ENCODE results near the gene FANCM.
A peak's percentile ranks its signal among the peaks of the same experiment; 100 is the strongest.

The FANCM gene

GRCh38 chr14:45135659-45136395 is at the start of gene FANCM:
Gene FANCM (plus strand): TSS chr14:45135930. CDS start chr14:45136032, 102 bp downstream.
- Histone ChIP-seq H3F3A (ENCODE audit: control insufficient read depth, insufficient read depth) (peaks cover 5% of the 10 kb centered on the region), H3K36me3 (ENCODE audit: control insufficient read depth, low read length) (peaks cover 29% of the 10 kb centered on the region), H3K79me2 (ENCODE audit: control insufficient read depth, low read length) (peaks cover 84% of the 10 kb centered on the region), H3K4me2 (ENCODE audit: low read length) (peak within 1 kb of the TSS; percentile 67), H3K27ac (ENCODE audit: low read depth, low read length) (peak within 1 kb of the TSS; percentile 74), H4K20me1 (ENCODE audit: control insufficient read depth, insufficient read depth, low read depth, low read length) (peaks cover 3% of the 10 kb centered on the region; the same call in 1 of the 2 replicates), H3K9me2 (replicated peaks; ENCODE audit: control insufficient read depth, low read length) (no peaks in the 10 kb centered on the region), H3K4me3 (ENCODE audit: low read length) (peak within 1 kb of the TSS; percentile 94), H3K4me1 (ENCODE audit: control insufficient read depth, low read length) (peaks cover 33% of the 10 kb centered on the region), H3K27me3 (ENCODE audit: control insufficient read depth, low read length) (no peaks in the 10 kb centered on the region), H3K9me3 (ENCODE audit: control insufficient read depth, insufficient read depth, low read length) (no peaks in the 10 kb centered on the region)
- TF ChIP-seq, protein P1, sequence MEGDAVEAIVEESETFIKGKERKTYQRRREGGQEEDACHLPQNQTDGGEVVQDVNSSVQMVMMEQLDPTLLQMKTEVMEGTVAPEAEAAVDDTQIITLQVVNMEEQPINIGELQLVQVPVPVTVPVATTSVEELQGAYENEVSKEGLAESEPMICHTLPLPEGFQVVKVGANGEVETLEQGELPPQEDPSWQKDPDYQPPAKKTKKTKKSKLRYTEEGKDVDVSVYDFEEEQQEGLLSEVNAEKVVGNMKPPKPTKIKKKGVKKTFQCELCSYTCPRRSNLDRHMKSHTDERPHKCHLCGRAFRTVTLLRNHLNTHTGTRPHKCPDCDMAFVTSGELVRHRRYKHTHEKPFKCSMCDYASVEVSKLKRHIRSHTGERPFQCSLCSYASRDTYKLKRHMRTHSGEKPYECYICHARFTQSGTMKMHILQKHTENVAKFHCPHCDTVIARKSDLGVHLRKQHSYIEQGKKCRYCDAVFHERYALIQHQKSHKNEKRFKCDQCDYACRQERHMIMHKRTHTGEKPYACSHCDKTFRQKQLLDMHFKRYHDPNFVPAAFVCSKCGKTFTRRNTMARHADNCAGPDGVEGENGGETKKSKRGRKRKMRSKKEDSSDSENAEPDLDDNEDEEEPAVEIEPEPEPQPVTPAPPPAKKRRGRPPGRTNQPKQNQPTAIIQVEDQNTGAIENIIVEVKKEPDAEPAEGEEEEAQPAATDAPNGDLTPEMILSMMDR (IDR thresholded peaks at IDR 0.05; ENCODE audit: low read depth, low read length, poor library complexity, severe bottlenecking), result no peak
- TF ChIP-seq EZH2phosphoT487 (IDR thresholded peaks at IDR 0.05; ENCODE audit: borderline replicate concordance, low read length), result no peak

DNA sequence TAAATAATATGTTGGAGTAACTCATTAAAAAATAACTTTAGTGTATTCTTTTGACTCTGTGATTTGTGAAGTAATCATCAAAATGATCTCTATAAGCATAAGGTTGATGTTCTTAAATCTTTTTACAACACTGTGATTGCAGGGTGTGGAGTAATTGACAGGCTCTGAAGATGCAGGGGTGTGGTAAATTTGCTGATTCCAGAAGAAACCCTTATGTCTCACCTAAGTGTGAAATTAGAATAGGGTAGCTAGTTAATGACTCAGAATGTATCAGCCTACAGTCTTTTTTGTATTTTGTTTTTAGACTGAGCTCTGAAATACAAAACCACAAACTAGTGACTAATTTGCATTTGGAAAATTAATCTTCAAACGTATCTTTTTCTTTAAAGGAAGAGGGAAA is 45.9 kb upstream of the FANCM start:
- Histone ChIP-seq H3K27me3 (ENCODE audit: control insufficient read depth, low read length) (no peaks in the 10 kb centered on the region), H3K4me2 (ENCODE audit: low read length) (peak overlapping the region; percentile 49), H3K4me1 (ENCODE audit: control insufficient read depth, low read length) (peaks cover 55% of the 10 kb centered on the region), H3K9me2 (replicated peaks; ENCODE audit: control insufficient read depth, low read length) (no peaks in the 10 kb centered on the region), H3K9me3 (ENCODE audit: control insufficient read depth, insufficient read depth, low read length) (no peaks in the 10 kb centered on the region), H3F3A (ENCODE audit: control insufficient read depth, insufficient read depth) (peaks cover 4% of the 10 kb centered on the region; the same call in 1 of the 2 replicates), H4K20me1 (ENCODE audit: control insufficient read depth, insufficient read depth, low read depth, low read length) (peaks cover 21% of the 10 kb centered on the region), H3K27ac (ENCODE audit: low read depth, low read length) (no peak overlapping the region), H3K79me2 (ENCODE audit: control insufficient read depth, low read length) (peaks cover 100% of the 10 kb centered on the region), H3K4me3 (ENCODE audit: low read length) (peak overlapping the region; percentile 31), H3K36me3 (ENCODE audit: control insufficient read depth, low read length) (peaks cover 70% of the 10 kb centered on the region)
- TF ChIP-seq, protein P1 (IDR thresholded peaks at IDR 0.05; ENCODE audit: low read depth, low read length, poor library complexity, severe bottlenecking), result no peak
- no peak for TF ChIP-seq EZH2phosphoT487 (IDR thresholded peaks at IDR 0.05; ENCODE audit: borderline replicate concordance, low read length)

DNA sequence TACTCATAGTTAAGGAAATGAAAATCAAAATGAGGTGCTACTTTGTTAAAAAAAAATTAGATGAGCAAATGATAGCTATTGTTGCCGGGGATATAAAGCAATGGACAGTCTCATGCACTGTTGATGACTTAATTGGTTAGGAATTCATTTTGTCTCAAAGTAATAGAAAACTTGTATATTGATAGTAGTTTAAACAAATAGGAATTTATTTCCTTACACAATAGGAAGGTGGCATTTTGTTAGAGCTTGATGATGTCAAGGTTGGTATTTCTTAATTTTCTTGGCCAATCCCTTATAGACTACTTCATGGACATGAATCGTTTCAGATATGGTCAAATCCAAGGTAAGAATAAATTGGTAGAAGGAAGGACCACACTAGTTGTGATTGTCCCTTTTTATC is 44.0 kb upstream of the FANCM start:
- H3K4me3 ChIP-seq (ENCODE audit: low read length), result no peak overlapping the region
- peaks cover 71% of the 10 kb centered on the region for H3K36me3 ChIP-seq (ENCODE audit: control insufficient read depth, low read length)
- H3K79me2 ChIP-seq (ENCODE audit: control insufficient read depth, low read length), result peaks cover 98% of the 10 kb centered on the region
- TF ChIP-seq, protein P1 (IDR thresholded peaks at IDR 0.05; ENCODE audit: low read depth, low read length, poor library complexity, severe bottlenecking), result no peak
- TF ChIP-seq EZH2phosphoT487 (IDR thresholded peaks at IDR 0.05; ENCODE audit: borderline replicate concordance, low read length), result no peak
- H3K9me3 ChIP-seq (ENCODE audit: control insufficient read depth, insufficient read depth, low read length), result no peaks in the 10 kb centered on the region
- peaks cover 9% of the 10 kb centered on the region for H3F3A ChIP-seq (ENCODE audit: control insufficient read depth, insufficient read depth)
- peaks cover 11% of the 10 kb centered on the region for H4K20me1 ChIP-seq (ENCODE audit: control insufficient read depth, insufficient read depth, low read depth, low read length)
- H3K27me3 ChIP-seq (ENCODE audit: control insufficient read depth, low read length), result no peaks in the 10 kb centered on the region
- peaks cover 38% of the 10 kb centered on the region for H3K4me1 ChIP-seq (ENCODE audit: control insufficient read depth, low read length)
- H3K4me2 ChIP-seq (ENCODE audit: low read length), result no peak overlapping the region
- no peaks in the 10 kb centered on the region for H3K9me2 ChIP-seq (replicated peaks; ENCODE audit: control insufficient read depth, low read length)
- no peak overlapping the region for H3K27ac ChIP-seq (ENCODE audit: low read depth, low read length)

Data from DOHH2 (cell line).